ENCODE measurements around the gene PDCD11. TPM values are rescaled to one million over a fixed set of nuclear protein-coding genes. Genes with fewer than 3 reads are reported as not detected.
"Not testable (repeated sequence)": the region's sequence is repeated elsewhere in the genome, so short reads cannot be mapped to it uniquely, and the experiment has no call there.

PDCD11 gene
- total RNA-seq (2014; rRNA removed; shearing (Covaris generic)) (25.2 and 26.6 TPM in 2 replicates), polyA plus RNA-seq (2016; fragmentation: Nextera tagmentation; extraction: Ambion mirVana) (16.0 and 17.5 TPM in 2 replicates)

GRCh38 chr10:103396067-103396788 is at the start of gene PDCD11, which contains the start of gene ATP5MK:
PDCD11 (plus strand) TSS chr10:103396626; CDS start chr10:103398427, 1,801 bp downstream.
ATP5MK (minus strand) TSS chr10:103396475; CDS start chr10:103392457, 4,018 bp downstream.
- DNase-seq: peak; percentile 100
- H3K4me3 ChIP-seq: peak within 1 kb of the TSS; percentile 96
- H3K4me1 ChIP-seq (ENCODE audit: insufficient read depth): peaks cover 33% of the 10 kb centered on the region
- peaks cover 96% of the 10 kb centered on the region for H3K79me2 ChIP-seq (ENCODE audit: insufficient read depth)
- no peaks in the 10 kb centered on the region for H3K9me3 ChIP-seq (ENCODE audit: low read depth)
- peak within 1 kb of the TSS; percentile 80 for H3K27ac ChIP-seq
- no peaks in the 10 kb centered on the region; the same call in 1 of the 2 replicates for H4K20me1 ChIP-seq (ENCODE audit: insufficient read depth)
- H3K27me3 ChIP-seq (replicated peaks; ENCODE audit: insufficient read depth): no peaks in the 10 kb centered on the region
- H3K36me3 ChIP-seq (ENCODE audit: low read depth): peaks cover 24% of the 10 kb centered on the region
- H3K9ac ChIP-seq: peak within 1 kb of the TSS; percentile 97
- H3F3A ChIP-seq (ENCODE audit: insufficient read depth): no peaks in the 10 kb centered on the region
- no peak for TF ChIP-seq EZH2 (IDR thresholded peaks at IDR 0.05; ENCODE audit: insufficient read depth, poor library complexity, severe bottlenecking)
- no peak for TF ChIP-seq EZH2phosphoT487 (IDR thresholded peaks at IDR 0.05; ENCODE audit: insufficient read depth, low read depth)
- H3K9me2 ChIP-seq (ENCODE audit: insufficient read depth): no peaks in the 10 kb centered on the region
- H3K4me2 ChIP-seq (ENCODE audit: unreplicated experiment): peak within 1 kb of the TSS; percentile 95
- in situ Hi-C loops (cut with MboI): no loop called here
- peak within 1 kb of the TSS; percentile 84 for H2AFZ ChIP-seq
- 1% methylated on average over 54 of the region's 56 CpGs for WGBS, 2 experiments (ENCODE audit: low coverage in 1 of 2, low lambda C conversion rate in 2 of 2, missing lambda C conversion rate in 2 of 2)

GRCh38 chr10:103350175-103350516 is 46.3 kb upstream of the PDCD11 start:
- peaks cover 19% of the 10 kb centered on the region for H3K36me3 ChIP-seq (ENCODE audit: low read depth)
- peak overlapping the region; percentile 90 for H3K4me3 ChIP-seq
- H3K9me3 ChIP-seq (ENCODE audit: low read depth): no peaks in the 10 kb centered on the region
- H3K4me1 ChIP-seq (ENCODE audit: insufficient read depth): peaks cover 3% of the 10 kb centered on the region; the same call in 1 of the 2 replicates
- no peak for DNase-seq
- in situ Hi-C loops (cut with MboI): no loop called here
- H3K27ac ChIP-seq: peak overlapping the region; percentile 57
- H3K79me2 ChIP-seq (ENCODE audit: insufficient read depth): peaks cover 33% of the 10 kb centered on the region
- peak overlapping the region; percentile 73 for H3K4me2 ChIP-seq (ENCODE audit: unreplicated experiment)
- H3K9me2 ChIP-seq (ENCODE audit: insufficient read depth): no peaks in the 10 kb centered on the region
- H3K9ac ChIP-seq: peak overlapping the region; percentile 85
- no peaks in the 10 kb centered on the region for H4K20me1 ChIP-seq (ENCODE audit: insufficient read depth)
- no peaks in the 10 kb centered on the region for H3F3A ChIP-seq (ENCODE audit: insufficient read depth)
- H2AFZ ChIP-seq: peak overlapping the region; percentile 94
- no peak for TF ChIP-seq EZH2 (IDR thresholded peaks at IDR 0.05; ENCODE audit: insufficient read depth, poor library complexity, severe bottlenecking)
- TF ChIP-seq EZH2phosphoT487 (IDR thresholded peaks at IDR 0.05; ENCODE audit: insufficient read depth, low read depth): no peak
- WGBS, 2 experiments (ENCODE audit: low coverage in 1 of 2, low lambda C conversion rate in 2 of 2, missing lambda C conversion rate in 2 of 2): 37 to 41% methylated on average over 16 of the region's 16 CpGs
- H3K27me3 ChIP-seq (replicated peaks; ENCODE audit: insufficient read depth): no peaks in the 10 kb centered on the region

- H3K27ac ChIP-seq: peak within 1 kb of the TSS; percentile 57
- in situ Hi-C loops (cut with MboI): no loop called here
- DNase-seq: peak; percentile 88
These were observed 45.7 kb upstream of the PDCD11 start, which contains the start of gene PCGF6 for GRCh38 chr10:103350517-103351260. PCGF6 (minus strand) TSS chr10:103351140; CDS start chr10:103351066, 74 bp downstream.

GRCh38 chr10:103353281-103353680 is 43.1 kb upstream of the PDCD11 start:
- Histone ChIP-seq H3F3A (ENCODE audit: insufficient read depth) (no peaks in the 10 kb centered on the region), H3K9ac (no peak overlapping the region), H3K79me2 (ENCODE audit: insufficient read depth) (peaks cover 29% of the 10 kb centered on the region), H3K9me3 (ENCODE audit: low read depth) (no peaks in the 10 kb centered on the region), H3K4me3 (no peak overlapping the region), H4K20me1 (ENCODE audit: insufficient read depth) (no peaks in the 10 kb centered on the region), H3K4me2 (ENCODE audit: unreplicated experiment) (no peak overlapping the region), H3K36me3 (ENCODE audit: low read depth) (no peaks in the 10 kb centered on the region), H3K27ac (no peak overlapping the region), H2AFZ (no peak overlapping the region; the same call in 1 of the 2 replicates), H3K4me1 (ENCODE audit: insufficient read depth) (peaks cover 3% of the 10 kb centered on the region; the same call in 1 of the 2 replicates), H3K9me2 (ENCODE audit: insufficient read depth) (no peaks in the 10 kb centered on the region), H3K27me3 (replicated peaks; ENCODE audit: insufficient read depth) (no peaks in the 10 kb centered on the region)
- TF ChIP-seq EZH2 (IDR thresholded peaks at IDR 0.05; ENCODE audit: insufficient read depth, poor library complexity, severe bottlenecking) (no peak), EZH2phosphoT487 (IDR thresholded peaks at IDR 0.05; ENCODE audit: insufficient read depth, low read depth) (no peak)
- in situ Hi-C loops (cut with MboI): no loop called here
- WGBS, 2 experiments (ENCODE audit: low coverage in 1 of 2, low lambda C conversion rate in 2 of 2, missing lambda C conversion rate in 2 of 2): 27 to 31% methylated on average over 2 of the region's 2 CpGs
- DNase-seq: peak; percentile 26

More at GRCh38 chr10:103350517-103351260, 45.7 kb upstream of the PDCD11 start, which contains the start of gene PCGF6:
- peaks cover 14% of the 10 kb centered on the region for H3K36me3 ChIP-seq (ENCODE audit: low read depth)
- peak within 1 kb of the TSS; percentile 90 for H3K4me3 ChIP-seq
- H3K27me3 ChIP-seq (replicated peaks; ENCODE audit: insufficient read depth): no peaks in the 10 kb centered on the region
- H3K9ac ChIP-seq: peak within 1 kb of the TSS; percentile 85
- H4K20me1 ChIP-seq (ENCODE audit: insufficient read depth): no peaks in the 10 kb centered on the region
- H3K4me2 ChIP-seq (ENCODE audit: unreplicated experiment): peak within 1 kb of the TSS; percentile 73
- H2AFZ ChIP-seq: peak within 1 kb of the TSS; percentile 94
- no peaks in the 10 kb centered on the region for H3K9me2 ChIP-seq (ENCODE audit: insufficient read depth)
- TF ChIP-seq EZH2 (IDR thresholded peaks at IDR 0.05; ENCODE audit: insufficient read depth, poor library complexity, severe bottlenecking): no peak
- TF ChIP-seq EZH2phosphoT487 (IDR thresholded peaks at IDR 0.05; ENCODE audit: insufficient read depth, low read depth): no peak
- peaks cover 3% of the 10 kb centered on the region; the same call in 1 of the 2 replicates for H3K4me1 ChIP-seq (ENCODE audit: insufficient read depth)
- no peaks in the 10 kb centered on the region for H3F3A ChIP-seq (ENCODE audit: insufficient read depth)
- peaks cover 33% of the 10 kb centered on the region for H3K79me2 ChIP-seq (ENCODE audit: insufficient read depth)
- WGBS, 2 experiments (ENCODE audit: low coverage in 1 of 2, low lambda C conversion rate in 2 of 2, missing lambda C conversion rate in 2 of 2): 1 to 2% methylated on average over 55 to 78 of the region's 82 CpGs
- H3K9me3 ChIP-seq (ENCODE audit: low read depth): no peaks in the 10 kb centered on the region

- H3K4me3 ChIP-seq; DNase-seq; H3K27ac ChIP-seq; H3F3A ChIP-seq (ENCODE audit: insufficient read depth); H2AFZ ChIP-seq; H4K20me1 ChIP-seq (ENCODE audit: insufficient read depth); H3K9ac ChIP-seq; H3K9me2 ChIP-seq (ENCODE audit: insufficient read depth); H3K4me1 ChIP-seq (ENCODE audit: insufficient read depth); H3K9me3 ChIP-seq (ENCODE audit: low read depth); H3K27me3 ChIP-seq (replicated peaks; ENCODE audit: insufficient read depth); H3K36me3 ChIP-seq (ENCODE audit: low read depth); in situ Hi-C loops (cut with MboI); H3K4me2 ChIP-seq (ENCODE audit: unreplicated experiment): not testable (repeated sequence)
- peaks cover 19% of the 10 kb centered on the region for H3K79me2 ChIP-seq (ENCODE audit: insufficient read depth)
- WGBS, 2 experiments (ENCODE audit: low coverage in 1 of 2, low lambda C conversion rate in 2 of 2, missing lambda C conversion rate in 2 of 2): 86 to 92% methylated on average over 4 of the region's 4 CpGs
These were observed 41.9 kb upstream of the PDCD11 start for GRCh38 chr10:103354567-103354966.

Measured in GM23248 (cell line).